ENCODE data around the gene ZNF512.

- TF ChIP-seq CTCF (optimal IDR thresholded peaks at IDR 0.05 in 1 of 3, IDR thresholded peaks at IDR 0.05 in 1 of 3, conservative IDR thresholded peaks at IDR 0.05 in 1 of 3; ENCODE audit: extremely low read depth in 1 of 3, insufficient read depth in 2 of 3, low read length in 3 of 3) = no peak
- no peak for TF ChIP-seq EZH2 (IDR thresholded peaks at IDR 0.05; ENCODE audit: low read length)
Measured at GRCh38 chr2:27582695-27583389, at the start of gene ZNF512.

Measured in keratinocyte (primary cell).